ENCODE measurements around the gene TTLL5. TPM values are rescaled to one million over a fixed set of nuclear protein-coding genes. Genes with fewer than 3 reads are reported as not detected.
"Not testable (repeated sequence)": the region's sequence is repeated elsewhere in the genome, so short reads cannot be mapped to it uniquely, and the experiment has no call there.

The TTLL5 gene
- total RNA-seq, 1 donor from 2014 or later = 43.1 TPM

- Mint-ChIP-seq H3K27me3 (ENCODE audit: unreplicated experiment) (no peaks in the 10 kb centered on the region), H3K36me3 (ENCODE audit: unreplicated experiment) (peaks cover 7% of the 10 kb centered on the region), H3K9me3 (ENCODE audit: unreplicated experiment) (no peaks in the 10 kb centered on the region), H3K4me1 (ENCODE audit: low read depth, unreplicated experiment) (no peaks in the 10 kb centered on the region), H3K27ac (ENCODE audit: unreplicated experiment) (no peak overlapping the region), H3K4me3 (ENCODE audit: unreplicated experiment) (no peak overlapping the region)
- TF ChIP-seq, protein P1, sequence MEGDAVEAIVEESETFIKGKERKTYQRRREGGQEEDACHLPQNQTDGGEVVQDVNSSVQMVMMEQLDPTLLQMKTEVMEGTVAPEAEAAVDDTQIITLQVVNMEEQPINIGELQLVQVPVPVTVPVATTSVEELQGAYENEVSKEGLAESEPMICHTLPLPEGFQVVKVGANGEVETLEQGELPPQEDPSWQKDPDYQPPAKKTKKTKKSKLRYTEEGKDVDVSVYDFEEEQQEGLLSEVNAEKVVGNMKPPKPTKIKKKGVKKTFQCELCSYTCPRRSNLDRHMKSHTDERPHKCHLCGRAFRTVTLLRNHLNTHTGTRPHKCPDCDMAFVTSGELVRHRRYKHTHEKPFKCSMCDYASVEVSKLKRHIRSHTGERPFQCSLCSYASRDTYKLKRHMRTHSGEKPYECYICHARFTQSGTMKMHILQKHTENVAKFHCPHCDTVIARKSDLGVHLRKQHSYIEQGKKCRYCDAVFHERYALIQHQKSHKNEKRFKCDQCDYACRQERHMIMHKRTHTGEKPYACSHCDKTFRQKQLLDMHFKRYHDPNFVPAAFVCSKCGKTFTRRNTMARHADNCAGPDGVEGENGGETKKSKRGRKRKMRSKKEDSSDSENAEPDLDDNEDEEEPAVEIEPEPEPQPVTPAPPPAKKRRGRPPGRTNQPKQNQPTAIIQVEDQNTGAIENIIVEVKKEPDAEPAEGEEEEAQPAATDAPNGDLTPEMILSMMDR (IDR thresholded peaks at IDR 0.05; ENCODE audit: partially characterized antibody, unreplicated experiment) = no peak
- no peak for DNase-seq
These were observed 14.4 kb downstream of the TTLL5 start for GRCh38 chr14:75675265-75675960.

DNA sequence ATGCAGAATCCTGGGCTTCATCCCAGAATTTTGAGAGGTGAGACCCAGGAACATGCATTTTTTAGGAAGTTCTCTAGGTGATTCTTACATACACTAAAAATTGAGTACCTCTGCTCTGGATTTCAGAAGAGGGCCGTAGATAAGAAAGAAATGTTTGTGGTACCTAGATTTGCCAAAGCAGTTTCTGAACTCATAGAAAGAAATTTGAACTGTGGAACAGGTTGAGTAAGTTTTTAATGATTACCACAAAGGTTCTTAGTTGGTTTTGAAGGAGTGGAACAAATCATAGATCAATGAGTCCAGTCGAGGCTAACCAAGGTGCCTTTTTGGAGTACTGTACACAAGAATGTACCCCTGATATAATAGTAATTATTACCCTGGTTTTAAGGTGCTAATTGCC, 24.9 kb downstream of the TTLL5 start:
- Mint-ChIP-seq H3K27ac (ENCODE audit: unreplicated experiment) (no peak overlapping the region), H3K4me3 (ENCODE audit: unreplicated experiment) (no peak overlapping the region), H3K36me3 (ENCODE audit: unreplicated experiment) (no peaks in the 10 kb centered on the region), H3K9me3 (ENCODE audit: unreplicated experiment) (peaks cover 2% of the 10 kb centered on the region), H3K4me1 (ENCODE audit: low read depth, unreplicated experiment) (no peaks in the 10 kb centered on the region), H3K27me3 (ENCODE audit: unreplicated experiment) (peaks cover 2% of the 10 kb centered on the region)
- TF ChIP-seq, protein P1 (IDR thresholded peaks at IDR 0.05; ENCODE audit: partially characterized antibody, unreplicated experiment) = no peak
- no peak for DNase-seq

DNA sequence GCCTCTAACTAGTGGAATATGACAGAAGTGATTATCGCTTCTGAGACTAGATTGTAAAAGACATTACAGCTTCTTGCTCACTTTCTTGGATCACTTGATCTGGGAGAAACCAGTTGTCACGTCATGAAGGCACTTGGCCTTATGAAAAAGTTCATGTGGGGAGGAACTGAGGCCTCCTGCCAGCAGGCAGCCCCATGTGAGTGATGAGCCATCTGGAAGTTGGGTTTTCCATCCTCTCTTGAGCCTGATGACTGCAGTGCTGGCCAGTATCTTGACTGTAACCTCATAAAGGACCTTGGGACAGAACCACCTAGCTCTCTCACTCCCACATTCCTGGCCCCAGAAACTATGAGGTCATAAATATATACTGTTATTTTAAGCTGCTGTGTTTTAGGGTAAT, 28.0 kb downstream of the TTLL5 start:
- H3K4me3 Mint-ChIP-seq (ENCODE audit: unreplicated experiment) = no peak overlapping the region
- TF ChIP-seq, protein P1 (IDR thresholded peaks at IDR 0.05; ENCODE audit: partially characterized antibody, unreplicated experiment) = no peak

GRCh38 chr14:75690010-75690409, 29.0 kb downstream of the TTLL5 start:
- Mint-ChIP-seq H3K4me1 (ENCODE audit: low read depth, unreplicated experiment) (no peaks in the 10 kb centered on the region), H3K27ac (ENCODE audit: unreplicated experiment) (no peak overlapping the region), H3K4me3 (ENCODE audit: unreplicated experiment) (no peak overlapping the region), H3K27me3 (ENCODE audit: unreplicated experiment) (no peaks in the 10 kb centered on the region), H3K36me3 (ENCODE audit: unreplicated experiment) (peaks cover 19% of the 10 kb centered on the region), H3K9me3 (ENCODE audit: unreplicated experiment) (peaks cover 2% of the 10 kb centered on the region)
- TF ChIP-seq, protein P1 (IDR thresholded peaks at IDR 0.05; ENCODE audit: partially characterized antibody, unreplicated experiment) = no peak
- DNase-seq = no peak

More for the DNA sequence above, 28.0 kb downstream of the TTLL5 start:
- H3K36me3 Mint-ChIP-seq (ENCODE audit: unreplicated experiment) = peaks cover 9% of the 10 kb centered on the region
- no peaks in the 10 kb centered on the region for H3K27me3 Mint-ChIP-seq (ENCODE audit: unreplicated experiment)
- no peak for DNase-seq
- H3K9me3 Mint-ChIP-seq (ENCODE audit: unreplicated experiment) = peaks cover 2% of the 10 kb centered on the region
- H3K27ac Mint-ChIP-seq (ENCODE audit: unreplicated experiment) = no peak overlapping the region
- H3K4me1 Mint-ChIP-seq (ENCODE audit: low read depth, unreplicated experiment) = no peaks in the 10 kb centered on the region

- not testable (repeated sequence) for H3K27me3 Mint-ChIP-seq (ENCODE audit: unreplicated experiment); H3K4me1 Mint-ChIP-seq (ENCODE audit: low read depth, unreplicated experiment); DNase-seq; H3K9me3 Mint-ChIP-seq (ENCODE audit: unreplicated experiment); H3K4me3 Mint-ChIP-seq (ENCODE audit: unreplicated experiment); H3K27ac Mint-ChIP-seq (ENCODE audit: unreplicated experiment)
- peaks cover 19% of the 10 kb centered on the region for H3K36me3 Mint-ChIP-seq (ENCODE audit: unreplicated experiment)
These were observed 34.0 kb downstream of the TTLL5 start for GRCh38 chr14:75695025-75695424.
